ENCODE results near the gene GBF1. TPM values are rescaled to one million over a fixed set of nuclear protein-coding genes. Genes with fewer than 3 reads are reported as not detected.

Gene GBF1
- total and polyA plus RNA-seq, 2 donors: 22.9 to 29.3 TPM

- no peak overlapping the region for H3K27ac ChIP-seq (ENCODE audit: low read depth)
- WGBS: 86% methylated on average over 2 of the region's 2 CpGs
- H3K4me3 ChIP-seq (ENCODE audit: low read depth, low read length): no peak overlapping the region
- no peaks in the 10 kb centered on the region for H3K36me3 ChIP-seq (ENCODE audit: insufficient read depth)
- no peak for DNase-seq (ENCODE audit: extremely low spot score)
- no peaks in the 10 kb centered on the region for H3K4me1 ChIP-seq (ENCODE audit: insufficient read depth)
Measured at GRCh38 chr10:102341038-102341688, 95.8 kb downstream of the GBF1 start.

- no peak for DNase-seq (ENCODE audit: extremely low spot score)
- H3K27ac ChIP-seq (ENCODE audit: low read depth): no peak overlapping the region
- H3K36me3 ChIP-seq (ENCODE audit: insufficient read depth): no peaks in the 10 kb centered on the region
- no peaks in the 10 kb centered on the region for H3K4me1 ChIP-seq (ENCODE audit: insufficient read depth)
- H3K4me3 ChIP-seq (ENCODE audit: low read depth, low read length): no peak overlapping the region
- 78% methylated on average over 2 of the region's 2 CpGs for WGBS
Measured at GRCh38 chr10:102342458-102342857, 97.1 kb downstream of the GBF1 start.

- no peaks in the 10 kb centered on the region for H3K4me1 ChIP-seq (ENCODE audit: insufficient read depth)
- H3K4me3 ChIP-seq (ENCODE audit: low read depth, low read length): no peak overlapping the region
- 91% methylated on average over 3 of the region's 3 CpGs for WGBS
- no peak for DNase-seq (ENCODE audit: extremely low spot score)
- H3K36me3 ChIP-seq (ENCODE audit: insufficient read depth): no peaks in the 10 kb centered on the region
- no peak overlapping the region for H3K27ac ChIP-seq (ENCODE audit: low read depth)
Measured at GRCh38 chr10:102342958-102343357, 97.6 kb downstream of the GBF1 start.

- no peak for DNase-seq (ENCODE audit: extremely low spot score)
- 89% methylated on average over 3 of the region's 3 CpGs for WGBS
Measured at GRCh38 chr10:102344067-102344466, 98.7 kb downstream of the GBF1 start.

GRCh38 chr10:102347236-102347828 is 102.0 kb downstream of the GBF1 start:
- 58% methylated on average over 2 of the region's 2 CpGs for WGBS
- H3K36me3 ChIP-seq (ENCODE audit: insufficient read depth): no peaks in the 10 kb centered on the region
- H3K4me1 ChIP-seq (ENCODE audit: insufficient read depth): no peaks in the 10 kb centered on the region
- H3K27ac ChIP-seq (ENCODE audit: low read depth): no peak overlapping the region
- H3K4me3 ChIP-seq (ENCODE audit: low read depth, low read length): no peak overlapping the region
- DNase-seq (ENCODE audit: extremely low spot score): no peak

More at GRCh38 chr10:102344067-102344466, 98.7 kb downstream of the GBF1 start:
- no peaks in the 10 kb centered on the region for H3K4me1 ChIP-seq (ENCODE audit: insufficient read depth)
- no peak overlapping the region for H3K27ac ChIP-seq (ENCODE audit: low read depth)
- no peaks in the 10 kb centered on the region for H3K36me3 ChIP-seq (ENCODE audit: insufficient read depth)
- H3K4me3 ChIP-seq (ENCODE audit: low read depth, low read length): no peak overlapping the region

GRCh38 chr10:102352066-102352715 is 106.9 kb downstream of the GBF1 start:
- Histone ChIP-seq H3K27ac (ENCODE audit: low read depth) (no peak overlapping the region), H3K4me3 (ENCODE audit: low read depth, low read length) (no peak overlapping the region), H3K4me1 (ENCODE audit: insufficient read depth) (no peaks in the 10 kb centered on the region), H3K36me3 (ENCODE audit: insufficient read depth) (peaks cover 1% of the 10 kb centered on the region)
- peak; percentile 37 for DNase-seq (ENCODE audit: extremely low spot score)
- WGBS: 73% methylated on average over 7 of the region's 7 CpGs

- no peak for DNase-seq (ENCODE audit: extremely low spot score)
- 87% methylated on average over 3 of the region's 3 CpGs for WGBS
- H3K4me3 ChIP-seq (ENCODE audit: low read depth, low read length): no peak overlapping the region
- peaks cover 6% of the 10 kb centered on the region for H3K36me3 ChIP-seq (ENCODE audit: insufficient read depth)
- H3K27ac ChIP-seq (ENCODE audit: low read depth): no peak overlapping the region
- no peaks in the 10 kb centered on the region for H3K4me1 ChIP-seq (ENCODE audit: insufficient read depth)
Measured at GRCh38 chr10:102354451-102354850, 109.1 kb downstream of the GBF1 start.

GRCh38 chr10:102358712-102359382 is 113.5 kb downstream of the GBF1 start:
- H3K4me1 ChIP-seq (ENCODE audit: insufficient read depth): no peaks in the 10 kb centered on the region
- H3K27ac ChIP-seq (ENCODE audit: low read depth): no peak overlapping the region
- peaks cover 11% of the 10 kb centered on the region for H3K36me3 ChIP-seq (ENCODE audit: insufficient read depth)
- 93% methylated on average over 4 of the region's 4 CpGs for WGBS
- H3K4me3 ChIP-seq (ENCODE audit: low read depth, low read length): no peak overlapping the region
- no peak for DNase-seq (ENCODE audit: extremely low spot score)

- Histone ChIP-seq H3K4me1 (ENCODE audit: insufficient read depth) (no peaks in the 10 kb centered on the region), H3K4me3 (ENCODE audit: low read depth, low read length) (no peak overlapping the region), H3K36me3 (ENCODE audit: insufficient read depth) (peaks cover 7% of the 10 kb centered on the region), H3K27ac (ENCODE audit: low read depth) (no peak overlapping the region)
- no peak for DNase-seq (ENCODE audit: extremely low spot score)
- 97% methylated on average over 1 of the region's 1 CpG for WGBS
Measured at GRCh38 chr10:102367441-102367840, 122.1 kb downstream of the GBF1 start.

GRCh38 chr10:102368077-102368476 is 122.7 kb downstream of the GBF1 start:
- 88% methylated on average over 3 of the region's 3 CpGs for WGBS

GRCh38 chr10:102371295-102371694 is 126.0 kb downstream of the GBF1 start:
- Histone ChIP-seq H3K36me3 (ENCODE audit: insufficient read depth) (peaks cover 3% of the 10 kb centered on the region), H3K4me1 (ENCODE audit: insufficient read depth) (no peaks in the 10 kb centered on the region), H3K4me3 (ENCODE audit: low read depth, low read length) (no peak overlapping the region), H3K27ac (ENCODE audit: low read depth) (no peak overlapping the region)
- no peak for DNase-seq (ENCODE audit: extremely low spot score)
- 96% methylated on average over 2 of the region's 2 CpGs for WGBS

More at GRCh38 chr10:102368077-102368476, 122.7 kb downstream of the GBF1 start:
- H3K4me3 ChIP-seq (ENCODE audit: low read depth, low read length): no peak overlapping the region
- H3K4me1 ChIP-seq (ENCODE audit: insufficient read depth): no peaks in the 10 kb centered on the region
- H3K36me3 ChIP-seq (ENCODE audit: insufficient read depth): peaks cover 7% of the 10 kb centered on the region
- H3K27ac ChIP-seq (ENCODE audit: low read depth): no peak overlapping the region
- no peak for DNase-seq (ENCODE audit: extremely low spot score)

GRCh38 chr10:102375250-102375649 is 129.9 kb downstream of the GBF1 start:
- H3K36me3 ChIP-seq (ENCODE audit: insufficient read depth): peaks cover 3% of the 10 kb centered on the region
- H3K27ac ChIP-seq (ENCODE audit: low read depth): no peak overlapping the region
- no peak overlapping the region for H3K4me3 ChIP-seq (ENCODE audit: low read depth, low read length)
- H3K4me1 ChIP-seq (ENCODE audit: insufficient read depth): no peaks in the 10 kb centered on the region
- 92% methylated on average over 7 of the region's 7 CpGs for WGBS
- DNase-seq (ENCODE audit: extremely low spot score): no peak

- no peak overlapping the region for H3K4me3 ChIP-seq (ENCODE audit: low read depth, low read length)
- WGBS: 82% methylated on average over 2 of the region's 2 CpGs
- H3K27ac ChIP-seq (ENCODE audit: low read depth): no peak overlapping the region
- H3K4me1 ChIP-seq (ENCODE audit: insufficient read depth): no peaks in the 10 kb centered on the region
- H3K36me3 ChIP-seq (ENCODE audit: insufficient read depth): peaks cover 3% of the 10 kb centered on the region
- DNase-seq (ENCODE audit: extremely low spot score): no peak
Measured at GRCh38 chr10:102375867-102376266, 130.5 kb downstream of the GBF1 start.

- Histone ChIP-seq H3K4me1 (ENCODE audit: insufficient read depth) (no peaks in the 10 kb centered on the region), H3K27ac (ENCODE audit: low read depth) (no peak overlapping the region), H3K4me3 (ENCODE audit: low read depth, low read length) (no peak overlapping the region), H3K36me3 (ENCODE audit: insufficient read depth) (peaks cover 5% of the 10 kb centered on the region)
- DNase-seq (ENCODE audit: extremely low spot score): no peak
- WGBS: 94% methylated on average over 12 of the region's 12 CpGs
Measured at GRCh38 chr10:102376901-102377300, 131.6 kb downstream of the GBF1 start.

Measured in urinary bladder (tissue), 4 donors.